ENCODE measurements around the gene CECR2.
"Not testable (repeated sequence)": the region's sequence is repeated elsewhere in the genome, so short reads cannot be mapped to it uniquely, and the experiment has no call there.

The CECR2 gene

DNA sequence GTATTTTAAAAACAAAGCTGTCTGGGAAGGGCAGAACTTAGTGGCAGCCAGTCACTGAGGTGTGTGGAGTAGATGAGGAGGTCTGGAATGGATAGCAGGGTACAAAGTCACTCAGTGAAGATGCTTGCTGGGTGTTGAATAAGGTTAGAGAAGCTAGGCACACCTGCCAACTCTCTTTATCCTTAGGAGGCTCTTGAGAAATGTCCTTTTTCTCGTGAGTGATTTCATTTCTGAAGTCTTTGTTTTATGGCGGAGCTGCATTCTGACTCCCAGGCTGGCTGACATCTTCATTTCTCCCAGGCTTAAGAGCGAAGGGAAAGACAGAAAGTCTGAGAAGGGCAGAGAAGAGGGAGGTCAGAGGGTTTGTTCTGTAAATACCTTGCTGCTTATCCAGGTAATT lies 31.0 kb downstream of the CECR2 start:
- FAIRE-seq (no peak), DNase-seq (ENCODE audit: insufficient read length, low spot score) (no peak)

DNA sequence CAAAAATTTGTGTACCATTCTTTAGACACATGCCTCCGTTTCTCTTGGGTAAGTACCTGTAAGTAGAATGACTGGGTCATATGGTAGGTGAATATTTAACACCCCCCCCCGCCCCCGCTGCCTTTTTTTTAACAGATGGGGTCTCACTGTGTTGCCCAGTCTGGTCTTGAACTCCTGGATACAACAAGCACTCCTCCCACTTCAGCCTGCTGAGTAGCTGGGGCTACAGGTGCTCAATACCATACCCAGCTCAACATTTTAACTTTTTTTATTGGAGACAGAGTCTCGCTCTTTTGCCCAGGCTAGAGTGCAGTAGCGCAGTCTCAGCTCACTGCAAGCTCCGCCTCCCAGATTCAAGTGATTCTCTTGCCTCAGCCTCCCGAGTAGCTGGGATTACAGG lies 32.5 kb downstream of the CECR2 start:
- no peak for FAIRE-seq

DNA sequence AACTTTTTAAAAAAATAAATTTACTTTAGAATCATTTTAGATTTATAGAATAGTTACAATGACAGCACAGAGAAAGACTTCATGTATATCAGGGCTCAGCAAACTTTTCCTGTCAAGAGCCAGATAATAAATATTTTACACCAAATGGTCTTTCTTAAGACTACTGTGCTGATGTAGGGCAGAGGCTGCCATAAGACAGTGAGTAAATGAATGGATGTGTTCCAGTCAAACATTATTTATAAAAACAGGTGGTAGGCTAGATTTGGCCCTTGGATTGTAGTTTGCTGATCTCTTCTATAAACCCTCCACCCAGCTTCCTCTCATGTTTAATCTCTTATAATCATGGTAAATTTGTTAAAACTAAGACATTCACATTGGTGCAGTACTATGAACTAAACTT lies 33.0 kb downstream of the CECR2 start:
- FAIRE-seq (no peak), DNase-seq (ENCODE audit: insufficient read length, low spot score) (no peak)

More for the DNA sequence above, 32.5 kb downstream of the CECR2 start:
- DNase-seq (ENCODE audit: insufficient read length, low spot score), result no peak

DNA sequence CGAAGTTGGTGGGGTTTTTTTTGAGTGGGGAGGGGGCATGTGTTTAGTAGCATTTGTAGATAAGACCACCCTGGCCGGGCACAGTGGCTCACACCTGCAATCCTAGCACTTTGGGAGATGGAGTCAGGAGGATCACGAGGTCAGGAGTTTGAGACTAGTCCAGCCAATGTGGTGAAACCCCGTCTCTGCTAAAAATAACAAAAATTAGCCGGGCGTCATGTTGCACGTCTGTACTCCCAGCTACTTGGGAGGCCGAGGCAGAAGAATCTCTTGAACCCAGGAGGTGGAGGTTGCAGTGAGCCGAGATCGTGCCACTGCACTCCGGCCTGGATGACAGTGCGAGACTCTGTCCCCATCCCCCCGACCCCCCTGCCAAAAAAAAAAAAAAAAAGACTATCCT lies 34.6 kb downstream of the CECR2 start:
- FAIRE-seq, result no peak

DNA sequence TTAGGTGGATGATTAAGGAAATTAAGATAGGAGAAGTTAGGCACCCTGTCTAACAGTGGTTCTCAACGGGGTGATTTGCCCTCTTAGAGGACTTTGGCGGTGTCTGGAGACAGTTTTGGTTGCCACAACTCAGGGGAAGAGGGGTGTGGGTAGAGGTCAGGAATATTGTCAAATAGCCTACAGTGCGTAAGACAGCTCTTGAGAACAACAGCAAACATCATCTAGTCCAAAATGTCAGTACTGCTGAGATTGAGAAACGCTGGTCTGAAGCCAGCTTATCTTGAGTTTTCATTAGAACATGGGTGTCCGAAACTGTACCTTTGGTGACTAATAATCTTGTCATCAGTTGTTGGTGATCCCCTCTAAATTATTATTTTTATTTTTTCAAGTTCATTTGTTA lies 38.4 kb downstream of the CECR2 start:
- FAIRE-seq (no peak), DNase-seq (ENCODE audit: insufficient read length, low spot score) (no peak)

More for the DNA sequence above, 34.6 kb downstream of the CECR2 start:
- no peak for DNase-seq (ENCODE audit: insufficient read length, low spot score)

DNA sequence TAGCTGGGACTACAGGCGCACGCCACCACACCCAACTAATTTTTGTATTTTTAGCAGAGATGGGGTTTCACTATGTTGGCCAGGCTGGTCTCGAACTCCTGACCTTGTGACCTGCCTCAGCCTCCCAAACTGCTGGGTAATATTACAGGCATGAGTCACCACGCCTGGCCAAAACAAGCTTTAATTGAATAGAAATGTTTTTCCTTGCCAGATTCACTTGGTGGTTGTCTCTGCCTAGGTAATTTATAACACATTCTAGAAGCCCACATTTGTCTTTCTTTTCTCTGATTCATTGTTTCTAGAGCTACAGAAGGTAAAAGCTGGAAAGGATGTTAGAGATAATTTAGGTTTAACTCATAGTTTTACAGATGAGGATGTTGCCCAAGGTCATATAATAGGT lies 41.3 kb downstream of the CECR2 start:
- DNase-seq (ENCODE audit: insufficient read length, low spot score) (no peak), FAIRE-seq (no peak)

DNA sequence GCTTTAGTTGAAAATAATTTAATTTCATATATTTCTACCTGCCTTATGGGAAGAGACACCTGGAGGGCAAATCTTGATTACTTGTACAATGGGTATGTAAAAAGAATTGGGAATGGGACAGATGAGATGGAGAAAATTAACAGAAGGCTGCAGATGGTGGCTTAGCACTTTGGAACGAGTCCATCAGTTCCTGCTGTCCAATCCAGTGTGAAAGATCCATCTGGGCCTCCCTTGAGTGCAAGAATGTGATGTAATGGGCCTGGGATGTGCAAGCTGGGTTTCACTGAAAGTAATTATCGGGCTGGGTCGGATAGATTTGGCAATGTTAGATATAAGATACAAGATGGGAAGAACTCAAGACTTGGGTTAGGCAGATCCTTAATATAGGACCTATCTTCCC lies 42.0 kb downstream of the CECR2 start:
- DNase-seq (ENCODE audit: insufficient read length, low spot score) (no peak), FAIRE-seq (no peak)

DNA sequence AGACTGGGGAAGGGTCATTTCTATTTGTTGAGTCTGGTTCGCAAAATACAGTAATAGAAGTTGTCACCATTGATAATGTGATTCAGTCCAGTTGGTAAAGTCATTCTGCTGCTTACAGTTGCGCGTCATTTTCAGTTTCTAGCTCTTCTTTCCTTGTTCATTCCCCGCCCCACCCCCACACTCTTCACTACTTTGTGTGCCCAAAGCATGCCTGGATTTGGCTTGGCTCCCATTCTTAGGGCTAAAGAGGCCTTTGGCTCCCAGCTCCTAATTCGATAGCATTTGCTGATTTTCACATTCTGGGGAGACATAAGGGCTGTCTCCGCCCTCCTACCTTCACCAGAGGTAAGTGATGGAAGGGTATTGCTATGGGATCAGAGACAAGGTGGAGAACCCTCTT lies 43.0 kb downstream of the CECR2 start:
- no peak for FAIRE-seq
- DNase-seq (ENCODE audit: insufficient read length, low spot score), result no peak

DNA sequence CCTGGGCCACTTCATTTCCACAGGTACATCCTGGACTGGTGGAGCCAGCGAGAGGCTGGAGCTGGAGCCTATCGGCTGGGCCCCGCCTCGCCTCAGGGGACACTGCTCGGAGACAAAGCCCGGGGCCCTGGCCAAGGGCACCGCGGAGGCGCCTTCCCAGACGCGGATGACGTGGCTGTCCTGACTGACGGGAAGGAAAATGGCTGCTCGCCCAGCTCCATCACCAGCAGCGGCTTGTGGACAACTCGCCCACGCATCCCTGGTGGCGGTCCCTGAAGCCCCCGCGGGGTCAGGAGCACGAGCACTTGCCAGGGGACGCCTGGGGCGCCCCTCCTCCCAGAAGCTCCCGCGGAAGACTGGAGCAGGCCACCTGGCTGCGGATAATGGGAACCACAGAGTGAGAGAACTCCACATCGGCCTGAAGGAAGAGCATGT lies 49.6 kb downstream of the CECR2 start:
- DNase-seq (ENCODE audit: insufficient read length, low spot score), result no peak
- no peak for FAIRE-seq

DNA sequence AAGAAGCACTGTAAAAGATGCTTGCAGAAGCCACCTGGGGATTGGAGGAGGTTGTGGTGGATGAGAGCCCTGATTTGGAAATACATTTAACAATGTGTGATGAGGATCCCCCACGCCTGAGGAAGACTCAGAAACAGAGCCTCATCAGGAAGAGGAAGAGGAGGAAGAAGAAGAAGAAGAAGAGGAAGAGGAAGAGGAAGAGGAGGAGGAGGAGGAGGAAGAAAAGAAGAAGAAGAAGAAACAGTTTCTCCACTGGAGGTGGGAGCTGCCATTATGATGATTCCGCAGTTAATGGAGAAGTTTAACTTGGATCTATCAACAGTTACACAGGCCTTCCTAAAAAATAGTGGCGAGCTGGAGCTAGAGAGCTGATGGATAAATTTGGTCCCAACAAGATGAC lies 50.1 kb downstream of the CECR2 start:
- no peak for FAIRE-seq
- DNase-seq (ENCODE audit: insufficient read length, low spot score), result no peak

DNA sequence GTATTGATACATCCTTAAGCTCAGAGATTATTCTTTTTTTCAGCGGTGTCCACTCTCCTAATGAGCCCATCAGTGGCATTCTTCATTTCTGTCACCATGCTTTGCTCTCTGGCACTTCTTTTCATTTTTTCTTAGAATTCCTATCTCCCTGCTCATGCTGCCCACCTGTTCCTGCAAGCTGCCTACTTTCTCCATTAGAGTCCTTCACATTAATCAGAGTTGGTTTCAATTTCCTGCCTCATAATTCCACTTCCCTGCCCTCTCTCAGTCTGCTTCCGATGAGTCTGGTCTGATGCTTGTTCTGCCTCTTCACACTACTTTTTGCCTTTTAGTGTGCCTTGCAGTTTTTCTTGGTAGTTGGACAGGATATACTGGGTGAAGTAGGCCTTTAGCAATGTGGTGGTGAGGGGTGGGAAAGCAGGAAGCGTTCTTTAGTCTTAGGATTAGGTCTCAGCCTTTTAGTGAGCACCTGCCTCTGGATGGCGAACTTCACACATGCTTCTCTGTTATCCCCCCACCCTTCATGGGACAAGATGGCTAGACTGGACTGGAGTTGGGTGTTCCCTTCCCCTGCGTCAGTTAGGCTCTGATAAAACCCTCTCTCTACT lies 53.6 kb downstream of the CECR2 start:
- DNase-seq (ENCODE audit: insufficient read length, low spot score), result no peak
- no peak for FAIRE-seq

DNA sequence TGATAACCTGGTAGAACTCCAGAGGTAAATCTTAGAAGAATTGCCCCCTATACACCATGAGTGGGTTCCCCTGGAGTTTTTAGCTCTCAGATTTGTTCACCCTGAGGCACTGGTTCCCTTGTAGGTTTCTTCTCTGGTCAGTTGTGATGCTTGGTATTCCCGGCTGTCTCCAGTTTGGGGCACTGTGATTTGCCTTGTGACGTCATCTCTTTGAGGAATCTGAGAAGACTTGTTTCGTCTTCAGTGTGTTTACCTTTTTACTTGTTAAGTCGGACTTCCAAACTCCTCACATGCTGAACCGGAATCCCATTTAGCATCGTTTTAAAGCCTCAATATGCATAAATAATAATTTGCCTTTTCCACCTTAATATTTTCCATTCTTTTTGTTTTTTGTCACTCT lies 54.4 kb downstream of the CECR2 start:
- no peak for FAIRE-seq
- no peak for DNase-seq (ENCODE audit: insufficient read length, low spot score)

DNA sequence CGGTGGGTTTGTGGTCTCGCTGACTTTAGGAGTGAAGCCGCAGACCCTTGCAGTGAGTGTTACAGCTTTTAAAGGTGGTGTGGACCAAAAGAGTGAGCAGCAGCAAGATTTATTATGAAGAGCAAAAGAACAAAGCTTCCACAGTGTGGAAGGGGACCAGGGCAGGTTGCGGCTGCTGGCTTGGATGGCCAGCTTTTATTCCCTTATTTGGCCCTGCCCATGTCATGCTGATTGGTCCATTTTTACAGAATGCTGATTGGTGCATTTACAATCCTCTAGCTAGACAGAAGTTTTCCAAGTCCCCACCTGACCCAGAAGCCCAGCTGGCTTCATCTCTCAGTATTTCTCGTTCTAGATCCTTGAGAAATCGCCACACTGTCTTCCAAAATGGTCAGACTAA lies 58.3 kb downstream of the CECR2 start:
- DNase-seq (ENCODE audit: insufficient read length, low spot score); FAIRE-seq: not testable (repeated sequence)

DNA sequence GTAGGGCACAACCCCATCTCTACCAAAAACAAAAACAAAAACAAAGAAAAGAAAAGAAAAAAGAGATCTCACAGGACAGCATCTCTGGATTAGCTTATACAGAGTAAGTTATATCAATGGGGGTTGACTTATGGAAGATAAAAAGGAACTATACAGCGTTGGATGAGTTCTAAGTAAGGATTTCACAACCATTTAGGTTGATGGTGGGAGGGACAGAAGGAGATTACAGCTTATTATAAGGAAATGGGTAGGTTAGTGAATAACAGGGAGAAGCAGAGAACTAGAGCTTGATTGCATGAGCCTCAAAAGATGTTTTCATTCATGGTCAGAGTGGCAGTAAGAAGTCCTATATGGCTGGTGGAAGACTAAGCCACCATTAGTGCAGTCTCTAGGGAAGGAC lies 60.3 kb downstream of the CECR2 start:
- DNase-seq (ENCODE audit: insufficient read length, low spot score), result no peak
- FAIRE-seq, result no peak

DNA sequence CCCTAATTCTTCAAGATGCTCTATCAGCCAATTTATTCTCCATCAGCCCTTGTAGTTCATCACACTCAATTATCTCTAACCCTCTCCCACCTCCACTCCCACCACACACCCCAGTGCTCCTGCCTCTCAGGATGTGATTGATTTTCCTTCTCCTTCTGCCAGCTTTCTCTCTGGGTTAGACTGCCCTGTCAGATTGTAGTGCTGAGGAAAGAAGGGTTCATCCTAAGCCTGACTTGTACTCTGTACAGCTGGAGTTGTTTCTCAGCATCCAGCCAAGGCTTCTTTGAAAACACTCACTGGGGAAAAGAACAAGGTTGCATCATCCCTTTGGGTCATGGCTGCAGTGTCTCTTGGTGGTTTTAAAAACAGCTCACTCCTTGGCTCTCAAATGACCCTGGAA lies 61.2 kb downstream of the CECR2 start:
- no peak for DNase-seq (ENCODE audit: insufficient read length, low spot score)
- FAIRE-seq, result no peak

DNA sequence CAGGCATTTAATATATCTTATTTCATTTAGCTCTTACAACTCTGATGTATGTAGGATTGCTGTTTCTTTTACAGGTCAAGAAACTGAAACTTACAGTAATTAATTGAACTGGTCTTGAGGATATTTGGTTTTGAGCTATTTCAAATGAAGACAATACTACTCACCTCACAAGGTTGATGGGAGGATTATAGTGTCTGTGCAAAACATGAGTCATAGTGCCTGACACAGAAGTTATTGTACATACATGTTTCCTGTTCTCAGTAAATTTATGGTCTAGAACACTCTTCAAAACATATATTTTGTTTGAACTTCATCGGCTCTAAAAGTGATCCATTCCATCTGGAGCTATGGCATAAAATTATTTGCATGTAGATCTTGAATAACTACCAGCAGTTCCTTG lies 61.9 kb downstream of the CECR2 start:
- no peak for DNase-seq (ENCODE audit: insufficient read length, low spot score)
- no peak for FAIRE-seq

DNA sequence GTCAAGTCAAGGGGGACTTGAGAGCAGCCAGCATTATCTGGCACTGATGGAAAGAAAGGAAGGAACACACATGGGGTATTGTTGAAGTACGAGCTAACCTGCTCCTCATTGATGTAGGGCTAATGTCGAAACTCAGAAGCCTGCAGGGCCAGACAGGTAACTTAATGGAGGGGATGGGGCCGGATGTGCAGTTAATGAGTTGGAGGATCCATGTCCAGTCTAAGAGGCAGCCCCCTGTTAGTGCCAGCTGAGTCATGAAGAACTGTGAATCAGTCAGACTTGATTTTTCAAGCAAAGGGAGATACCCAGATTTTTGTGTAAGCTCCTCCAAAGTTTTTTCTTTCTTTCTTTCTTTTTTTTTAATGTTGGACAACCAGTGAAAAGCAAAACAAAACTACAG lies 65.6 kb downstream of the CECR2 start:
- no peak for FAIRE-seq
- no peak for DNase-seq (ENCODE audit: insufficient read length, low spot score)

DNA sequence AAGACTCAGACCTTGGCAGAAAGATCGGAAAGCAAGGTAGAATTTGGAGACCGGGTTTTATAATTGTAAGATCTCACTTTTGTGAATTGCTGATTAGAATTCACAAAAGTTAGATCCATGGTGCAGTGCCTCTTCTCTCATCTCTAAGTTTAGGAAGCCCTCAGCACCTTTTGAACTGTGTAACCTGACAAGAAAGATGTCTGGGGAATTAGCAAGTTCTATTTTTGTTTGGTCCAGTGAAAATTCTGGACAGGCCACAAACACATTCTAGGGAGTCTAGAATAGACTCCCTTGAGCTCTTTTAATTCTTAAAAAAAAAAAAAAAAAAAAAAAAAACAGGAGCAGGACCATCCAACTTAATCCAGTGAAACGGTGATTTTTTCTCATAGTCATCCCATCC lies 66.1 kb downstream of the CECR2 start:
- FAIRE-seq (no peak), DNase-seq (ENCODE audit: insufficient read length, low spot score) (no peak)

DNA sequence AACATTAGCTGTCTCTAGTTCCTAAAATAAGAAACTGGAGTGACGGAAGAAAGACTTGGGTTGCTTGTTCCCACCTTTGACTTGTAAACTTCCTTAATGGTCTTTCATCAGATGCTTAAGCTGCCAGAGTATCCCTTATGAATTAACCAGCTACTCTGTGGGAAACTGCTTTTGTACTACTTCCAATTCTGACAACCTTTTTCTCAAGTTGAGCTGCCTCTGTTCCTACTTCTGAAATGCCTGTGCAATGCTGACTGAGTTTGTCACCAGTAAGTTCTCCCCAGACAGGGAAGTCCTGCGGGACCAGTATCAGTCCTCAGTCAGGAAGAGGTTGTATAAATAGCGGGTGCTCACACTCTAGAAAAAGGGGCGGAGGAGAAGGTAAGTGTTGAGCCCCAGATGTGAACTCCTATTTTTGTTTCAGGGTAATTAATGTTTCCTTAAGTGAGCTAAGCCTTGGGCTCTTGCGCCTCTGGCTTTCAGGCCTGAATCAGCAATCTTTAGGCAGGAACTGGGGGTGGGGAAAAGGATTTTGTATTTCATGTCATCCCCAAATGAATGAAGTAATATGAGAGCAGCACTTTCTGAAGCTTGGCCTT lies 67.2 kb downstream of the CECR2 start:
- FAIRE-seq (peak; percentile 78), DNase-seq (ENCODE audit: insufficient read length, low spot score) (no peak)

DNA sequence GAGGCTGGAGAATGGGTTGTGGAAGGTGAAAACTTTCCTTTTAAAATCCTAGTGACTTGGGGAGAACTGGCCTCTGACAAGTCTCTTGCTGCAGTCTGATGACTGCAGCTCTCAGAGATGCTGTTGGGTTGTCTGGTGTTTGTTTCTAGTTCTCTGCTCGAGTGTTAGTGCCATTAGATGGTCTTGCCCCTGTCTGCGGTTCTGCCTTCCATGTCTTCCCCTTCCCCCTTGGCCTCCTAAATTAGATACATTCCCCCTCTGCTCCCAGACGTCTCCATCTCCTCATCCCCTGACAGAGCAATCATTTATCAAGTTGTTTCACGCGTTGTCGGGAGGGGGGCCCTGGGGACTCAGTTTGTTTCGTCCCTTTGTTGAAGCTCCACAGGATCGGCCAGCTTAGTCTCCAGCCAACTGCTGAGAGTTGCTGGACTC lies 67.7 kb downstream of the CECR2 start:
- FAIRE-seq (no peak), DNase-seq (ENCODE audit: insufficient read length, low spot score) (no peak)

DNA sequence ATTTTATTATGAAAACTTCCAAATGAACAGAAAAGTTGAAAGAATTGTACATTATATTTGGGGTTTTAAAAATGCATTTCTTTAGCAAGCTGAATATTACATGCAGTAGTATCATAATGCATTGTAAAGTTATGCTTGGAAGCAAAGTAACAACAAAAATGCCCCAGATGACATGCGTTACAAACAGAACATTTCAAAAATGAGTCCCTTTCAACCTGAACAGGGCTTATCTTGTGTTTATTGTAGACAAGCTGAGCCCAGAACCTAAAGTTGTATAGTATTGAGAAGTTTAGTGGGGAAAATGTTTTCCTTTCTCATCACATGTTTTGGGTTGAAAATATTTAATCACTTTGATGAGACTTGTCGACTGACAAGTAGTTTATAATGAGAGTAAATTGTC lies 68.8 kb downstream of the CECR2 start:
- FAIRE-seq (no peak), DNase-seq (ENCODE audit: insufficient read length, low spot score) (no peak)

DNA sequence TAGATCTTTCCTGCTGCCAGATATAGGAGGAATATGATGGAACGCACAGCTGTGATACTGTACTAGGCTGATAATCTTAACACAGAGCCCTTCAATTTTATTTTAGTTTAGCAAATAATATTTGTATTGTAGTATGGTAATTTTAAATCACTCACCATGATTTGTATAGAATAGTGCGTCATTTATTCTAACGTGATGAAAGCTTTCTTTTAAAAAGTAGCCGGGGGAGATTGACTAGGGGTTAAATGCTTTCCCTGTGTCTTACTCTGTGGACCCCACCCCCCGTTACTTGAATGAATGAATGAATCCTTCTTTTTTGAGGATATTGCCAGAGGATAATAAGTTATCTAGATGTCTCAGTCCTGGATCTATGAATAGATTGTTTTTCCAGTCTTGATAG lies 72.1 kb downstream of the CECR2 start:
- DNase-seq (ENCODE audit: insufficient read length, low spot score) (no peak), FAIRE-seq (no peak)

Measured in GM19239 (cell line).